Measurements from ENCODE around the gene SEPTIN5. TPM values are rescaled to one million over a fixed set of nuclear protein-coding genes. Genes with fewer than 3 reads are reported as not detected.

The SEPTIN5 gene
- total and polyA plus RNA-seq, 9 of the 15 experiments (the other 6 are each of a cell fraction or from before 2014, with no cell fraction given), result 0.03 to 195 (median 119) TPM

GRCh38 chr22:19714312-19715187 lies at the start of gene SEPTIN5 (continued):
- TF ChIP-seq MLX (CRISPR knock-in tag; conservative IDR thresholded peaks at IDR 0.05), result peak in 1 of 2 experiments; percentile 81; a peak in 1 of 4 replicates
- no peak for TF ChIP-seq ZNF324 (CRISPR knock-in tag; IDR thresholded peaks at IDR 0.05)
- TF ChIP-seq ZNF408 (CRISPR knock-in tag; IDR thresholded peaks at IDR 0.05; ENCODE audit: low read depth), result no peak
- TF ChIP-seq TBL1XR1 (IDR thresholded peaks at IDR 0.05; ENCODE audit: low read length in 2 of 2), result peak in 1 of 2 experiments; percentile 75; a peak in 2 of 4 replicates
- TF ChIP-seq, protein P1, sequence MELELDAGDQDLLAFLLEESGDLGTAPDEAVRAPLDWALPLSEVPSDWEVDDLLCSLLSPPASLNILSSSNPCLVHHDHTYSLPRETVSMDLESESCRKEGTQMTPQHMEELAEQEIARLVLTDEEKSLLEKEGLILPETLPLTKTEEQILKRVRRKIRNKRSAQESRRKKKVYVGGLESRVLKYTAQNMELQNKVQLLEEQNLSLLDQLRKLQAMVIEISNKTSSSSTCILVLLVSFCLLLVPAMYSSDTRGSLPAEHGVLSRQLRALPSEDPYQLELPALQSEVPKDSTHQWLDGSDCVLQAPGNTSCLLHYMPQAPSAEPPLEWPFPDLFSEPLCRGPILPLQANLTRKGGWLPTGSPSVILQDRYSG (tag; conservative IDR thresholded peaks at IDR 0.05; ENCODE audit: low read depth), result no peak
- TF ChIP-seq YY1 (IDR thresholded peaks at IDR 0.05; ENCODE audit: borderline replicate concordance in 1 of 3, control insufficient read depth in 1 of 3, extremely low read depth in 1 of 3, insufficient read depth in 3 of 3, insufficient read length in 1 of 3, insufficient replicate concordance in 2 of 3, low read depth in 1 of 3, low read length in 2 of 3), result peak in 1 of 3 experiments; percentile 24
- peak; percentile 79 for TF ChIP-seq KDM5B (IDR thresholded peaks at IDR 0.05; ENCODE audit: insufficient replicate concordance, low read depth, low read length)
- TF ChIP-seq CUX1 (CRISPR knock-in tag; IDR thresholded peaks at IDR 0.05), result no peak
- no peak for TF ChIP-seq SOX6 (IDR thresholded peaks at IDR 0.05)
- TF ChIP-seq NCOA4 (IDR thresholded peaks at IDR 0.05; ENCODE audit: partially characterized antibody), result no peak
- TF ChIP-seq ARHGAP35 (IDR thresholded peaks at IDR 0.05; ENCODE audit: partially characterized antibody), result peak; percentile 81
- TF ChIP-seq U2AF1 (optimal IDR thresholded peaks at IDR 0.05; ENCODE audit: low read depth, low read length), result no peak
- no peak for TF ChIP-seq ZNF165 (CRISPR knock-in tag; IDR thresholded peaks at IDR 0.05; ENCODE audit: borderline replicate concordance)
- TF ChIP-seq MYC (IDR thresholded peaks at IDR 0.05; ENCODE audit: low read depth, low read length), result no peak; the same call in 1 of the 2 replicates
- peak; percentile 86; the same call in 1 of the 2 replicates for TF ChIP-seq MYC (CRISPR knock-in tag; IDR thresholded peaks at IDR 0.05; ENCODE audit: borderline replicate concordance, low read depth)
- TF ChIP-seq NR3C1 (CRISPR knock-in tag; IDR thresholded peaks at IDR 0.05), result no peak
- TF ChIP-seq, protein P2, sequence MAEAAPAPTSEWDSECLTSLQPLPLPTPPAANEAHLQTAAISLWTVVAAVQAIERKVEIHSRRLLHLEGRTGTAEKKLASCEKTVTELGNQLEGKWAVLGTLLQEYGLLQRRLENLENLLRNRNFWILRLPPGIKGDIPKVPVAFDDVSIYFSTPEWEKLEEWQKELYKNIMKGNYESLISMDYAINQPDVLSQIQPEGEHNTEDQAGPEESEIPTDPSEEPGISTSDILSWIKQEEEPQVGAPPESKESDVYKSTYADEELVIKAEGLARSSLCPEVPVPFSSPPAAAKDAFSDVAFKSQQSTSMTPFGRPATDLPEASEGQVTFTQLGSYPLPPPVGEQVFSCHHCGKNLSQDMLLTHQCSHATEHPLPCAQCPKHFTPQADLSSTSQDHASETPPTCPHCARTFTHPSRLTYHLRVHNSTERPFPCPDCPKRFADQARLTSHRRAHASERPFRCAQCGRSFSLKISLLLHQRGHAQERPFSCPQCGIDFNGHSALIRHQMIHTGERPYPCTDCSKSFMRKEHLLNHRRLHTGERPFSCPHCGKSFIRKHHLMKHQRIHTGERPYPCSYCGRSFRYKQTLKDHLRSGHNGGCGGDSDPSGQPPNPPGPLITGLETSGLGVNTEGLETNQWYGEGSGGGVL (CRISPR knock-in tag; IDR thresholded peaks at IDR 0.05), result no peak
